AG10803 (cell line): ENCODE measurements around the gene CROCC2.
A peak's percentile ranks its signal among the peaks of the same experiment; 100 is the strongest.

Experiments
- DNase-seq: peaks from one replicate; pipeline ENCODE4 v3.0.0; 2010; ENCODE audit warnings: low read depth
- H3K4me3 ChIP-seq: 2 replicates; pipeline ENCODE4 v1.5.1; 2011; ENCODE audit warnings: mild to moderate bottlenecking, low read length, control low read depth
- TF ChIP-seq, protein P1 (sequence below): conservative IDR thresholded peaks from 2 replicates; pipeline ENCODE4 v1.5.1; 2011; ENCODE audit warnings: mild to moderate bottlenecking, low read length, control low read depth, inconsistent platforms

The CROCC2 gene

DNA sequence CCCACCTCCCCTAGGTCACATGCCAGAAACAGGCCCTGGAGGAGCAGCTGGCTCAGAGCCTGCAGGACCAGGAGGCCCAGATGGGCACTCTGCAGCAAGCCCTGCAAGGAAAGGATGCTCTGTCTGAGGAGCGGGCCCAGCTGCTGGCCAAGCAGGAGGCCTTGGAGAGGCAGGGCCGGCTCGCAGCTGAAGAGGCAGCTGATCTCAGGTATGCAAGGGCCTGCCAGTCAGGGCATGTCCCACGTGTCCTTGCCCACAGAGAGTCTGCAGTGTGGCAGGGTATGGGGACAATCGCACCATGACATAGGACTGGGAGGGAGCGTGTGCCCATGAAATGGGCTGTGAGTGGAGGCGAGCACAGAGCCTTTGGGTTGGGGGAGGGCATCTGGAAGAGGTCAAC, 39.9 kb downstream of the CROCC2 start:
- DNase-seq: no peak
- H3K4me3 ChIP-seq: no peak overlapping the region
- TF ChIP-seq, protein P1, sequence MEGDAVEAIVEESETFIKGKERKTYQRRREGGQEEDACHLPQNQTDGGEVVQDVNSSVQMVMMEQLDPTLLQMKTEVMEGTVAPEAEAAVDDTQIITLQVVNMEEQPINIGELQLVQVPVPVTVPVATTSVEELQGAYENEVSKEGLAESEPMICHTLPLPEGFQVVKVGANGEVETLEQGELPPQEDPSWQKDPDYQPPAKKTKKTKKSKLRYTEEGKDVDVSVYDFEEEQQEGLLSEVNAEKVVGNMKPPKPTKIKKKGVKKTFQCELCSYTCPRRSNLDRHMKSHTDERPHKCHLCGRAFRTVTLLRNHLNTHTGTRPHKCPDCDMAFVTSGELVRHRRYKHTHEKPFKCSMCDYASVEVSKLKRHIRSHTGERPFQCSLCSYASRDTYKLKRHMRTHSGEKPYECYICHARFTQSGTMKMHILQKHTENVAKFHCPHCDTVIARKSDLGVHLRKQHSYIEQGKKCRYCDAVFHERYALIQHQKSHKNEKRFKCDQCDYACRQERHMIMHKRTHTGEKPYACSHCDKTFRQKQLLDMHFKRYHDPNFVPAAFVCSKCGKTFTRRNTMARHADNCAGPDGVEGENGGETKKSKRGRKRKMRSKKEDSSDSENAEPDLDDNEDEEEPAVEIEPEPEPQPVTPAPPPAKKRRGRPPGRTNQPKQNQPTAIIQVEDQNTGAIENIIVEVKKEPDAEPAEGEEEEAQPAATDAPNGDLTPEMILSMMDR: no peak

DNA sequence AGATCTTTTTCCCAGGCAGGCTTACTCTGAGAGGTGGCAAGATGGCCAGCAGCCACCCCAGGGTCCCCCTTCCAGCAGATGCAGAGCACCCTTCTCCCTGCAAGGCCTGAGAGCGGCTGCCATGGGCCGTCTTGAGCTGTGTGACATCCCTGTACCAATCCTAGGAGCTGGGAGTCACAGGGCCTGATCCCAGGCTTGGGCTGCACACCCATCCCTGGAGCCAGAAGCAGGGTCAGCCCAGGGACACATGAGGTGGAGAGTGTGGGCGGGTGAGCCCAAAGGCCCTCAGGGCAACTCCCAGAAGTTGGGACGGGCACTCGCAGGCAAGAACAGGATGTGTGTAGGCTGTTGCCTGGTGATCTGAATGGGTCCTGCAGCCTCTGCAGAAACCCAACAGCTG, 40.5 kb downstream of the CROCC2 start:
- TF ChIP-seq, protein P1: no peak
- no peak overlapping the region for H3K4me3 ChIP-seq
- DNase-seq: peak; percentile 22

DNA sequence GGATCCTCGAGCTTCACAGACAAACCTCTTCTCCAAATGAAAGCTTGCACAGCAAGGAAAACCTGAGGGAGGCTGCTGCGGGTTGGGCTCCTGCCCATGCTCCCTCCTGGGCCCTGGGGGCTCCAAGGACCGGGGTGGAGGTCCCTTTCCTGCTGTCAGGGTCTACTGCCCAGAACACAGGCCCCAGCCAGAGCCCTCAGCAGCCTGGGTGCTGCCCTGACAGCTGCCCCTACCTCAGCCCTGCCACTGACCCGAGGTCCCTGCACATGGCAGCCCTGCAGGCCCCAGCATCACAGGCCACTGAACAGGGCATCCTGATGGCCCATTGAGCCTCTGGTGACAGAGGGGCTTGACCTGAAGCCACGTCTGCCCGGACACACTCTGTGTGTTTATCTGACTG, 41.0 kb downstream of the CROCC2 start:
- H3K4me3 ChIP-seq: no peak overlapping the region
- TF ChIP-seq, protein P1: no peak
- DNase-seq: no peak

DNA sequence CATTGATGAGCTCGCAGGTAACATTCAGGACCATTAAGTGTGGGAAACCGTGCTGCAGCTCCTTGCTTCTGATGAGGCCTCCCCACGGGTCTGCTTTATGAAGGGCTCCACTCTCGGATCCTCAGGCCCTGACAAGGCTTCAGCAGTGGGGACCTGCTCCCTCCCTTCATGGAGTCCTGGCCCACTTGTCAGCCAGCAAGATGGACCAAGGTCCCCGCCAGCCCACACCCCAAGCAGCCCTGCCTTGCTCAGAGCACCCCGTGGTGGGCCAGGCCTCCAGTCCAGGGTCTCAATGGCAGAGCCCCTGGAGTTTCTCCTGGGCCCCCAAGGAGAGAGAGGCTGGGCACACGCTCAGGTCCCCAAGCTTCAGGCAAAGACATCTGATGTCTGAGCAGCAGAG, 41.5 kb downstream of the CROCC2 start:
- no peak for DNase-seq
- TF ChIP-seq, protein P1: no peak

DNA sequence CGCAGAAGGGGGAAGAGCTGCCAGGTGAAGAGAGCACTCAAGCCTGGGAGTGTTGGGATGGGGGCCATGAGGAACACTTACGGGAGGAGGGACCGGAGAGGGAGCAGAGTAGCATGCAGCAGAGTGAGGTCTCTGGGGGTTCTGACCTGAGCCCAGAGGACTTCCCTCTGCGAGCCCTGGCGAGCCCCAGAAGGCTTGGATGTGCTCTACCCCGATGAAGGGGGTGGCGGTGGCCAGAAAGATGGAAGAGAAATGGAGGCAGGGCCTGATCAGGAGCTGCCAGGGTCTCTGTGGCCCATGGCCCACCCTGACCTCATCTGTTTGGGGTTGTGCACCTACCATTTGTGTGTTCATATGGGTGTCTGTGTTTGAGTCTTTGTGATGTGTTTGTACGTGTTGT, 42.0 kb downstream of the CROCC2 start:
- H3K4me3 ChIP-seq: no peak overlapping the region
- TF ChIP-seq, protein P1: no peak
- no peak for DNase-seq

More for the DNA sequence above, 41.5 kb downstream of the CROCC2 start:
- H3K4me3 ChIP-seq: no peak overlapping the region

DNA sequence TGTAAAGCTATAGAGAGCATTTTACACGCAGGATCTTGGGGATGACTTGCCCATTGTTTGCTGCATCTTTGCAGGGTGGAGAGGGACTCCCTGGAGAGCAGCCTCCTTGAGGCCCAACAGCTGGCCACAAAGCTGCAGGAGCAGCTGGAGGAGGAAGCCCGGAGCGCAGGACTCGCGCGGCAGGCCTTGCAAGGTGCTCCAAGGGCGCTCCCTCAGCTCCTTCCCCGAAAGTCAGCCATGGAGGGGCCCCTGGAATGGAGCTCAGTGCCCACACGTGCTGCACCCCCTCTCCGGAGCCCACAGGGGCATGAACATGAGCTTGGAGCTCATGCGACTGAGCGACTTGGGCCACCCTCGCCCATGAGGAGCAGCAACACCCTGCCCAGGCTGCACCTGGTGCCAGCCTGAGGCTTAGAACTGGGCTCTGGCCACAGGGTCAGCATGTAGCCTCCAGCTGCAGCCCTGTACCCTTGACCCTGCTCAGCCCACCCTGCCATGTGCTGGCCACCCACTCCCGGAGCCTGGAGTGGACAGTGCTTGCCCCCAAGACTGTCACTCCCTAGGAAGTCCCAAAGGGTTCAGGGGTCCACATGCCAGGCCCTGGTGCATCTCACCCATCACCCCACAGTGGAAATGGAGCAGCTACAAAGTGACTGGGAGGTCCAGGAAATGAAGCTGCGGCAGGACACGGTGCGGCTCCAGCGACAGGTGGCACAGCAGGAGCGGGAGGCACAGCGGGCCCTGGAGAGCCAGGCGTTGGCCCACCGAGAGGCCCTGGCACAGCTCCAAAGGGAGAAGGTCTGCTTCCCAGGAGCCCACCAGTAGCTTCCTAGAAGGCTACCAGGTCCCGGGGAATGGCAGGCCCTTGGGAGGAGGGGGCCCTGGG, 43.0 kb downstream of the CROCC2 start:
- no peak for DNase-seq
- TF ChIP-seq, protein P1: no peak
- H3K4me3 ChIP-seq: no peak overlapping the region
